D721Med (cell line): Measurements from ENCODE around the gene FTH1.

ENCODE experiments used
- DNase-seq: peaks from one replicate; pipeline ENCODE4 v3.0.0; 2011; ENCODE audit warnings: low spot score; ENCODE audit not compliant: insufficient read length
- FAIRE-seq: peaks from 2 replicates; lab custom pipeline; 2011; peaks lifted over from hg19 to GRCh38; lab: Jason Lieb, UNC
- TF ChIP-seq, protein P1 (sequence below): IDR thresholded peaks from 2 replicates; pipeline ENCODE4 v1.5.1; 2012; ENCODE audit warnings: mild to moderate bottlenecking, control low read depth; ENCODE audit not compliant: insufficient read depth; ENCODE audit errors: missing control alignments

The FTH1 gene

GRCh38 chr11:61967116-61967923, at the start of gene FTH1:
FTH1 (minus strand) TSS chr11:61967634; CDS start chr11:61967425, 209 bp downstream.
- FAIRE-seq: no peak
- TF ChIP-seq, protein P1, sequence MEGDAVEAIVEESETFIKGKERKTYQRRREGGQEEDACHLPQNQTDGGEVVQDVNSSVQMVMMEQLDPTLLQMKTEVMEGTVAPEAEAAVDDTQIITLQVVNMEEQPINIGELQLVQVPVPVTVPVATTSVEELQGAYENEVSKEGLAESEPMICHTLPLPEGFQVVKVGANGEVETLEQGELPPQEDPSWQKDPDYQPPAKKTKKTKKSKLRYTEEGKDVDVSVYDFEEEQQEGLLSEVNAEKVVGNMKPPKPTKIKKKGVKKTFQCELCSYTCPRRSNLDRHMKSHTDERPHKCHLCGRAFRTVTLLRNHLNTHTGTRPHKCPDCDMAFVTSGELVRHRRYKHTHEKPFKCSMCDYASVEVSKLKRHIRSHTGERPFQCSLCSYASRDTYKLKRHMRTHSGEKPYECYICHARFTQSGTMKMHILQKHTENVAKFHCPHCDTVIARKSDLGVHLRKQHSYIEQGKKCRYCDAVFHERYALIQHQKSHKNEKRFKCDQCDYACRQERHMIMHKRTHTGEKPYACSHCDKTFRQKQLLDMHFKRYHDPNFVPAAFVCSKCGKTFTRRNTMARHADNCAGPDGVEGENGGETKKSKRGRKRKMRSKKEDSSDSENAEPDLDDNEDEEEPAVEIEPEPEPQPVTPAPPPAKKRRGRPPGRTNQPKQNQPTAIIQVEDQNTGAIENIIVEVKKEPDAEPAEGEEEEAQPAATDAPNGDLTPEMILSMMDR: no peak
- DNase-seq: peak; percentile 83

GRCh38 chr11:62015615-62016014, 48.2 kb upstream of the FTH1 start:
- TF ChIP-seq, protein P1: no peak
- DNase-seq (no peak), FAIRE-seq (no peak)

DNA sequence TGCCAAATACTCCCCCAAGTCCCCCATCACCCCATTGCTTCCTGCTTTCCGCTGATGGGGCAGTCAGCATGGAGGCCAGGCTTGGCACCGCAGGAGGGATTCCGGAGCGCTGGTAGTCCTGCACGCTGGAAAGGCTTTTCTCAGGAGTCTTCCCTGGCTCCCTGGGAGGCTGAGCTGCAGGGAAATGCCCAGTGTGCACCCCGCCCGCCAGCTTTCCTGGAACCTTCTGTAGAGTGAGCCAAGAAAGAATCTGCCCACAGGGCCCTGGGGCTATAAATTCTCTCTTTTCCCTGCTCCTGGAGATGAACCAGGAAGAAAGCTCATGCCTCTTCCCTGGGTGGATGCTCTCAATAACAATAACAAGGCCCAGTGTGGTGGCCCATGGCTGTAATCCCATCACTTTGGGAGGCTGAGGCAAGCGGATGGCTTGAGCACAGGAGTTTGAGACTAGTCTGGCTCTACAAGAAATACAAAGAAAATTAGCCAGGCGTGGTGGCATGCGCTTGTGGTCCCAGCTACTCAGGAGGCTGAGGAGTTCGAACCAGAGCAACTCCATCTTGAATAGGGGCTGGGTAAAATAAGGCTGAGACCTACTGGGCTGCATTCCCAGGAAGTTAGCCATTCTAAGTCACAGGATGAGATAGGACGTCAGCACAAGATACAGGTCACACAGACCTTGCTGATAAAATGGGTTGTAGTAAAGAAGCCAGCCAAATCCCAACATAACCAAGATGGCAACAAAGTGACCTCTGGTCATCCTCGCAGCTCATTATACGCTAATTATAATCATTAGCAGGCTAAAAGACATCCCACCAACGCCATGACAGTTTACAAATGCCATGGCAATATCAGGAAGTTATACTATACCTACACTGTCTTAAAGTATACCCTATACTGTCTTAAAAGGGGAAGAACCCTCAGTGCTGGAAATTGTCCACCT, 46.4 kb upstream of the FTH1 start:
- TF ChIP-seq, protein P1: no peak
- FAIRE-seq (no peak), DNase-seq (no peak)

GRCh38 chr11:62012832-62013461, 45.5 kb upstream of the FTH1 start:
- no peak for DNase-seq
- no peak for FAIRE-seq
- TF ChIP-seq, protein P1: no peak

DNA sequence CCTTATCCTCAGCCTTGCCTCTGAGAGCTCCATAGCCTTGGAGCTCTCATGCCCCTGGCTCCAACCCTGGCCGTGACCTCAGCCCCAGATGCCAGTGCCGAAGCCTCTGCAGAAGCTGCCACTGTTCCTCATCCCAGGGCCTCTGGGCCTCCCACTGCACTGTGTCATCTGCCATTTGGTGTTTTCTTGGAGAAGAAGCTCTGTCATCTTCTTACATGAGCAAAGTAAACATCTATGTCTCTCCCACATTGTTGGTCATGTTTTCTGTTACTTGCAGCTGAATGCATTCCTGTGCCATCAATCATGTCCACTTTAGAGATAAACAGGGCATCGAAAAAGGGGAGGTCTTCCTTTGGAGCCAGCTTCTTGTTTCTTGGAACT, 45.0 kb upstream of the FTH1 start:
- FAIRE-seq (no peak), DNase-seq (no peak)
- TF ChIP-seq, protein P1: no peak

GRCh38 chr11:62011881-62012280, 44.4 kb upstream of the FTH1 start:
- TF ChIP-seq, protein P1: no peak
- no peak for FAIRE-seq

More at GRCh38 chr11:62011881-62012280, 44.4 kb upstream of the FTH1 start:
- no peak for DNase-seq
